ENCODE results near the gene MRPL34.

MRPL34 gene

GRCh38 chr19:17347361-17347760, 41.7 kb downstream of the MRPL34 start:
- DNase-seq, result no peak

- DNase-seq, result no peak
These were observed 42.2 kb downstream of the MRPL34 start for GRCh38 chr19:17347877-17348276.

GRCh38 chr19:17348700-17349099, 43.0 kb downstream of the MRPL34 start:
- no peak for DNase-seq

GRCh38 chr19:17351815-17352435, 46.3 kb downstream of the MRPL34 start:
- DNase-seq, result no peak

- no peak for DNase-seq
These were observed 47.1 kb downstream of the MRPL34 start for GRCh38 chr19:17352608-17353280.

- no peak for DNase-seq
These were observed 47.7 kb downstream of the MRPL34 start for GRCh38 chr19:17353386-17353785.
